IMR-90 (cell line): Measurements from ENCODE around the gene RNFT2. TPM values are rescaled to one million over a fixed set of nuclear protein-coding genes. Genes with fewer than 3 reads are reported as not detected.

ENCODE experiments used
- ATAC-seq: fragments of 200-7000 bp; cut with Tn5 transposase; 2 replicates; pipeline ENCODE4 v1.9.1; 2020; ENCODE audit warnings: low read depth, mild to moderate bottlenecking, moderate library complexity
- BruUV-seq: library from RNA; stranded (reverse); fragments of 400-500 nt; replicated peaks from 2 replicates; lab custom pipeline; 2021; lab: Mats Ljungman, UMichigan
- CTCF ChIA-PET: fragments of 300-600 bp; formaldehyde crosslinking; extraction: SDS; loops from one replicate; lab custom pipeline; 2021; ENCODE audit warnings: antibody characterized with exemption; lab: Yijun Ruan, JAX
- POLR2A ChIA-PET: fragments of 300-600 bp; sonication (Branson Sonifier 250); formaldehyde crosslinking; loops from one replicate; lab custom pipeline; 2022; ENCODE audit warnings: antibody characterized with exemption; ENCODE audit not compliant: unreplicated experiment; lab: Charles Lee
- DNase-seq: peaks from one replicate; pipeline ENCODE4 v3.0.0; 2013
- H2AFZ ChIP-seq: replicated peaks from 2 replicates; pipeline ENCODE3; 2013; ENCODE audit warnings: low read length, mild to moderate bottlenecking; ENCODE audit not compliant: poor library complexity
- H2AK5ac ChIP-seq: 2 replicates; pipeline ENCODE4 v1.6.1; 2013; ENCODE audit warnings: low read depth, low read length, inconsistent platforms
- H2AK9ac ChIP-seq: replicated peaks from 2 replicates; pipeline ENCODE3; 2013; ENCODE audit warnings: mild to moderate bottlenecking, low read depth, low read length, moderate library complexity; ENCODE audit not compliant: poor library complexity
- H2BK120ac ChIP-seq: 2 replicates; pipeline ENCODE4 v1.6.1; 2013; ENCODE audit warnings: low read depth, low read length, inconsistent platforms
- H2BK15ac ChIP-seq: 3 replicates; pipeline ENCODE4 v1.6.1; 2013; ENCODE audit warnings: low read depth, low read length, inconsistent platforms
- H2BK20ac ChIP-seq: 2 replicates; pipeline ENCODE4 v1.6.1; 2013; ENCODE audit warnings: low read depth, mild to moderate bottlenecking, inconsistent platforms, low read length, moderate library complexity
- H2BK5ac ChIP-seq: 2 replicates; pipeline ENCODE4 v1.6.1; 2013; ENCODE audit warnings: mild to moderate bottlenecking, low read depth, low read length, inconsistent platforms; ENCODE audit not compliant: poor library complexity, severe bottlenecking
- H3K14ac ChIP-seq: replicated peaks from 2 replicates; pipeline ENCODE4 v1.6.1; 2013; ENCODE audit warnings: low read depth, low read length, inconsistent platforms
- H3K18ac ChIP-seq: 2 replicates; pipeline ENCODE4 v1.6.1; 2013; ENCODE audit warnings: low read depth, low read length, control low read depth
- H3K23ac ChIP-seq: 2 replicates; pipeline ENCODE4 v1.6.1; 2013; ENCODE audit warnings: low read depth, low read length, inconsistent platforms
- H3K27ac ChIP-seq: 2 replicates; pipeline ENCODE4 v1.5.1; 2013; ENCODE audit warnings: mild to moderate bottlenecking, control low read depth, low read length; ENCODE audit not compliant: insufficient read depth
- H3K27me3 ChIP-seq: 2 replicates; pipeline ENCODE4 v1.6.1; 2013; ENCODE audit warnings: low read length; ENCODE audit not compliant: control insufficient read depth, insufficient read depth
- H3K36me3 ChIP-seq: 2 replicates; pipeline ENCODE4 v1.6.1; 2013; ENCODE audit warnings: low read length, mixed read lengths; ENCODE audit not compliant: control insufficient read depth, insufficient read depth
- H3K4ac ChIP-seq: 2 replicates; pipeline ENCODE4 v1.6.1; 2013; ENCODE audit warnings: low read depth, low read length, inconsistent platforms
- H3K4me1 ChIP-seq: 2 replicates; pipeline ENCODE4 v1.6.1; 2013; ENCODE audit warnings: low read length, mixed read lengths; ENCODE audit not compliant: control insufficient read depth, insufficient read depth
- H3K4me2 ChIP-seq: 2 replicates; pipeline ENCODE4 v1.6.1; 2013; ENCODE audit warnings: low read depth, mild to moderate bottlenecking, control low read depth, low read length, moderate library complexity
- H3K4me3 ChIP-seq: 2 replicates; pipeline ENCODE4 v1.5.1; 2013; ENCODE audit warnings: low read depth, mild to moderate bottlenecking, control low read depth, low read length, moderate library complexity; ENCODE audit not compliant: insufficient read depth
- H3K56ac ChIP-seq: 2 replicates; pipeline ENCODE4 v1.6.1; 2013; ENCODE audit warnings: low read length, inconsistent platforms; ENCODE audit not compliant: insufficient read depth; ENCODE audit errors: extremely low read depth
- H3K79me1 ChIP-seq, 2 experiments: 2 replicates each; pipeline ENCODE4 v1.6.1; 2013; ENCODE audit warnings: low read length in 2 of 2, inconsistent platforms in 1 of 2, low read depth in 1 of 2
- H3K9ac ChIP-seq: 2 replicates; pipeline ENCODE4 v1.6.1; 2013; ENCODE audit warnings: low read depth, low read length, control low read depth
- H3K9me1 ChIP-seq: 2 replicates; pipeline ENCODE4 v1.6.1; 2013; ENCODE audit warnings: low read length, inconsistent platforms; ENCODE audit not compliant: insufficient read depth
- H3K9me3 ChIP-seq: 2 replicates; pipeline ENCODE4 v1.6.1; 2013; ENCODE audit warnings: low read length; ENCODE audit not compliant: control insufficient read depth, insufficient read depth
- H4K20me1 ChIP-seq: 2 replicates; pipeline ENCODE4 v1.6.1; 2013; ENCODE audit warnings: low read length, inconsistent platforms; ENCODE audit not compliant: insufficient read depth
- H4K5ac ChIP-seq: 2 replicates; pipeline ENCODE4 v1.6.1; 2013; ENCODE audit warnings: mild to moderate bottlenecking, low read depth, low read length, control low read depth
- H4K8ac ChIP-seq, 2 experiments: 2 replicates each; pipeline ENCODE4 v1.6.1; 2013; ENCODE audit warnings: low read depth in 2 of 2, low read length in 2 of 2, control low read depth in 1 of 2, inconsistent platforms in 1 of 2
- H4K91ac ChIP-seq: 2 replicates; pipeline ENCODE4 v1.6.1; 2013; ENCODE audit warnings: low read depth, low read length, inconsistent platforms; ENCODE audit not compliant: insufficient read depth
- BHLHE40 ChIP-seq: fragments of 150-350 bp; IDR thresholded peaks from 2 replicates; pipeline ENCODE4 v1.6.1; 2016; ENCODE audit warnings: mild to moderate bottlenecking, low read depth, low read length
- CEBPB ChIP-seq: IDR thresholded peaks from 2 replicates; pipeline ENCODE4 v1.6.1; 2012; ENCODE audit warnings: low read depth, low read length, improper control_type of control experiment
- CTCF ChIP-seq: conservative IDR thresholded peaks from 2 replicates; pipeline ENCODE4 v1.5.1; 2012; ENCODE audit warnings: mild to moderate bottlenecking, low read depth, low read length, improper control_type of control experiment
- FOS ChIP-seq: fragments of 150-350 bp; IDR thresholded peaks from 2 replicates; pipeline ENCODE4 v1.6.1; 2016; ENCODE audit warnings: low read depth, low read length
- MAFK ChIP-seq: IDR thresholded peaks from 2 replicates; pipeline ENCODE4 v1.6.1; 2012; ENCODE audit warnings: low read depth, low read length, improper control_type of control experiment
- NFE2L2 ChIP-seq: fragments of 150-350 bp; IDR thresholded peaks from 2 replicates; pipeline ENCODE4 v1.6.1; 2016; ENCODE audit warnings: low read depth, mild to moderate bottlenecking, low read length
- POLR2A ChIP-seq: IDR thresholded peaks from 2 replicates; pipeline ENCODE4 v1.6.1; 2012; ENCODE audit warnings: mild to moderate bottlenecking, low read depth, low read length
- RAD21 ChIP-seq: IDR thresholded peaks from 2 replicates; pipeline ENCODE4 v1.6.1; 2012; ENCODE audit warnings: low read length, improper control_type of control experiment
- RCOR1 ChIP-seq: IDR thresholded peaks from 2 replicates; pipeline ENCODE4 v1.6.1; 2012; ENCODE audit warnings: mild to moderate bottlenecking, low read length, improper control_type of control experiment; ENCODE audit not compliant: insufficient replicate concordance
- RFX5 ChIP-seq: IDR thresholded peaks from 2 replicates; pipeline ENCODE4 v1.8.0; 2012; ENCODE audit warnings: low read depth, mild to moderate bottlenecking, low read length, moderate library complexity
- SMC3 ChIP-seq: fragments of 150-350 bp; IDR thresholded peaks from 2 replicates; pipeline ENCODE4 v1.6.1; 2016; ENCODE audit warnings: low read depth, mild to moderate bottlenecking, antibody characterized with exemption, low read length, moderate library complexity
- WGBS, 2 experiments: methylation state at CpG; one replicate each; pipeline versions ENCODE4 v1.1.5 to v1.1.7; 2013; ENCODE audit warnings: missing lambda C conversion rate in 2 of 2; ENCODE audit not compliant: insufficient read length in 1 of 2; ENCODE audit errors: extremely low coverage in 2 of 2; 5-methylcytosine and 5-hydroxymethylcytosine counted together
- dilution Hi-C: fragments of 300-500 bp; cut with HindIII; formaldehyde crosslinking; loops from one replicate; pipeline ENCODE4 v1.14.3; 2018; ENCODE audit warnings: low sequenced_read_pairs; ENCODE audit not compliant: unreplicated experiment
- in situ Hi-C: fragments of 300-500 bp; cut with MboI; formaldehyde crosslinking; loops from 3 replicates; pipeline ENCODE4 v1.14.3; 2019; ENCODE audit warnings: low sequenced_read_pairs, inconsistent platforms, mixed read lengths
- intact Hi-C: fragments of 100-400 bp; cut with micrococcal nuclease; formaldehyde crosslinking; loops from 2 replicates; pipeline ENCODE4 v1.10.0; 2022
- polyA plus RNA-seq, 3 experiments: library from polyadenylated mRNA; depleted of rRNA; stranded (reverse); fragments of >200 nt; gene quantifications; 2 replicates each; pipeline ENCODE4 v1.2.3, GENCODE V29; 2012; ENCODE audit warnings: low replicate concordance in 1 of 3
- total RNA-seq: library from RNA; depleted of rRNA; stranded (reverse); fragments of >200 nt; gene quantifications from 2 replicates; pipeline ENCODE4 v1.2.3, GENCODE V29; 2012

The RNFT2 gene
- total and polyA plus RNA-seq, 2 of the 4 experiments (the other 2 are of a cell fraction), result 1.6 to 2.3 TPM

GRCh38 chr12:116843085-116843484 lies 105.0 kb downstream of the RNFT2 start:
- WGBS, 2 experiments, result no CpG with 5 or more reads among the region's 6 CpGs
- H3K23ac ChIP-seq, result no peak overlapping the region
- H2AFZ ChIP-seq, result no peak overlapping the region
- H4K20me1 ChIP-seq, result no peaks in the 10 kb centered on the region
- no peak overlapping the region for H3K27ac ChIP-seq
- DNase-seq, result no peak
- in situ Hi-C loops (no loop called here), dilution Hi-C loops (no loop called here), intact Hi-C loops (no loop called here)
- H3K9ac ChIP-seq, result no peak overlapping the region
- no peak overlapping the region for H2BK5ac ChIP-seq
- H2BK120ac ChIP-seq, result no peak overlapping the region
- no peak overlapping the region for H3K4ac ChIP-seq
- H3K4me2 ChIP-seq, result no peak overlapping the region
- H3K9me3 ChIP-seq, result no peaks in the 10 kb centered on the region
- H4K8ac ChIP-seq, result no peak overlapping the region
- H4K5ac ChIP-seq, result no peak overlapping the region
- POLR2A ChIA-PET, result no interaction called here
- H2AK5ac ChIP-seq, result no peak overlapping the region
- CTCF ChIA-PET, result interaction anchor here (1.6 kb wide), 1 partner anchor 20 kb away, joined by 5 read pairs; no protein-coding TSS in a partner anchor
- H3K18ac ChIP-seq, result no peak overlapping the region
- no peak overlapping the region for H2BK15ac ChIP-seq
- no peak overlapping the region for H3K4me3 ChIP-seq
- no peak overlapping the region for H3K56ac ChIP-seq
- no peaks in the 10 kb centered on the region for H3K9me1 ChIP-seq
- no TSS peak for BruUV-seq
- no peaks in the 10 kb centered on the region for H3K27me3 ChIP-seq
- H3K36me3 ChIP-seq, result no peaks in the 10 kb centered on the region
- no peak overlapping the region for H4K91ac ChIP-seq
- TF ChIP-seq RAD21 (no peak), CEBPB (no peak), BHLHE40 (no peak), RCOR1 (no peak), POLR2A (no peak), CTCF (no peak), MAFK (no peak), FOS (no peak), NFE2L2 (no peak), RFX5 (no peak), SMC3 (no peak)
- H2AK9ac ChIP-seq, result no peak overlapping the region
- no peak for ATAC-seq
- H3K14ac ChIP-seq, result no peak overlapping the region
- no peak overlapping the region for H2BK20ac ChIP-seq
- H3K4me1 ChIP-seq, result no peaks in the 10 kb centered on the region
- no peaks in the 10 kb centered on the region for H3K79me1 ChIP-seq
